HG02885 (cell line): ENCODE results near the gene ZNF616.
"Not testable (repeated sequence)": the region's sequence is repeated elsewhere in the genome, so short reads cannot be mapped to it uniquely, and the experiment has no call there.

Source experiments
- ATAC-seq: cut with Tn5 transposase; IDR thresholded peaks from one replicate; pipeline ENCODE4 v1.9.1; 2021; ENCODE audit warnings: mild to moderate bottlenecking; ENCODE audit not compliant: unreplicated experiment, poor library complexity

The ZNF616 gene

GRCh38 chr19:52112624-52113023, 27.1 kb downstream of the ZNF616 start:
- no peak for ATAC-seq

- ATAC-seq, result no peak
Measured at GRCh38 chr19:52110780-52111179, 29.0 kb downstream of the ZNF616 start.

- ATAC-seq, result no peak
Measured at GRCh38 chr19:52102782-52103181, 37.0 kb downstream of the ZNF616 start.

- no peak for ATAC-seq
Measured at GRCh38 chr19:52101866-52102562, 37.7 kb downstream of the ZNF616 start.

GRCh38 chr19:52099497-52100138, 40.1 kb downstream of the ZNF616 start:
- ATAC-seq, result no peak

- ATAC-seq, result not testable (repeated sequence)
Measured at GRCh38 chr19:52096416-52096815, 43.3 kb downstream of the ZNF616 start.

GRCh38 chr19:52095172-52096014, 44.3 kb downstream of the ZNF616 start, which contains the start of gene ZNF841:
Gene ZNF841, minus strand, starts transcription at chr19:52095765. Its CDS starts 10,964 bp downstream, at chr19:52084801.
- ATAC-seq, result peak; percentile 89

GRCh38 chr19:52094526-52095130, 45.1 kb downstream of the ZNF616 start:
- no peak for ATAC-seq

- no peak for ATAC-seq
Measured at GRCh38 chr19:52086481-52086880, 53.3 kb downstream of the ZNF616 start.

- no peak for ATAC-seq
Measured at GRCh38 chr19:52070496-52070895, 69.2 kb downstream of the ZNF616 start.

GRCh38 chr19:52069653-52070052, 70.1 kb downstream of the ZNF616 start:
- no peak for ATAC-seq

GRCh38 chr19:52066258-52066863, 73.4 kb downstream of the ZNF616 start:
- ATAC-seq, result no peak

- no peak for ATAC-seq
Measured at GRCh38 chr19:52065399-52065798, 74.3 kb downstream of the ZNF616 start.
